DMS79 treated with DMSO at 0.1 percent for 48 hours (cell line): ENCODE measurements around the gene MTMR12.

Experiments used
- DNase-seq: peaks from one replicate; lab custom pipeline; 2025; lab: John Stamatoyannopoulos, UW

Gene MTMR12

DNA sequence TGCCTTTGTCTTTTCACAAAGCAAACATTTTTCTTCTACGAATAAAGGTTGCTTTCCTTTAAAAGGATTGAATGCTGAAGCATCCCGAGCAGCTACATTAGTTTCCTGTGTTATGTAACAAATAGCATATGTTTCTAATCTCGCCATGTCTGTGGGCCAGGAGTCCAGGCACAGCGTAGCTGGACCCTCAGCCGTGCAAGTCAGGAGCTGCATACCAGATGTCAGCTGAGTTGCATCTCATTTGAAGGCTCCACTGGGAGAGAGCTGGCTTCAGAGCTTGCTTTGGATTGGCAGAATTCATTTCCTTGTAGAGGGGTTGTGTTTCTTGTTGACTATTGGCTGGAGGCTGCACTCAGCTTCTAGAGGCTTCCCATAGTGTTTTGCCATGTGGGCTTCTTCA is 122.6 kb downstream of the MTMR12 start:
- no peak for DNase-seq

DNA sequence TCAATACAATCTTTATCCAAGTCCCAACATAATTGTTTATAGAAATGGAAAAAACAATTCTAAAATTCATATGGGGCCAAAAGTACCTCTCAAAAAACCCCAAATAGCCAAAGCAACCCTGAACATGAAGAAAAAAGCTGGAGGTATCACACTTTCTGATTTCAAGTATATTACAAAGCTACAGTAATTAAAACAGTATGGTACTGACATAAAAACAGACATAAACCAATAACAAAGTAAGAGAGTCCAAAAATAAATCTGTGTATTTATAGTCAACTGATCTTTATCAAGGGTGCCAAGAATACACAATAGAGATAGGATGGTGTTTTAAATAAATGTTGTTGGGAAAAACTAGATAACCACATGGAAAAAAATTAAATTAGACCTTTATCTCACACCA is 125.1 kb downstream of the MTMR12 start:
- no peak for DNase-seq

- DNase-seq: no peak
These were observed 130.2 kb downstream of the MTMR12 start for GRCh38 chr5:32182463-32183063.
